Gastrocnemius medialis (tissue), 4 donors: ENCODE data around the gene BICRAL.

Source experiments
- POLR2A ChIP-seq, 2 donors: fragments of 450-650 bp; IDR thresholded peaks; one replicate each; pipeline ENCODE4 v1.6.1; 2017; ENCODE audit warnings: antibody characterized with exemption in 2 of 2, mild to moderate bottlenecking in 2 of 2, moderate library complexity in 2 of 2
- TF ChIP-seq, protein P1 (sequence below), 5 experiments: fragments of 450-650 bp in 3 of 5; fragments of 200-600 bp in 2 of 5; sonication (generic) in 2 of 5; IDR thresholded peaks in 4 of 5; conservative IDR thresholded peaks in 1 of 5; 1 replicate in 4 of 5; 2 replicates in 1 of 5; pipeline ENCODE4 v1.5.1; 2016 to 2019; ENCODE audit warnings: antibody characterized with exemption in 5 of 5, mild to moderate bottlenecking in 3 of 5, moderate library complexity in 3 of 5

GRCh38 chr6:42782689-42783176 lies 881 bp downstream of the BICRAL start:
- TF ChIP-seq, protein P1, sequence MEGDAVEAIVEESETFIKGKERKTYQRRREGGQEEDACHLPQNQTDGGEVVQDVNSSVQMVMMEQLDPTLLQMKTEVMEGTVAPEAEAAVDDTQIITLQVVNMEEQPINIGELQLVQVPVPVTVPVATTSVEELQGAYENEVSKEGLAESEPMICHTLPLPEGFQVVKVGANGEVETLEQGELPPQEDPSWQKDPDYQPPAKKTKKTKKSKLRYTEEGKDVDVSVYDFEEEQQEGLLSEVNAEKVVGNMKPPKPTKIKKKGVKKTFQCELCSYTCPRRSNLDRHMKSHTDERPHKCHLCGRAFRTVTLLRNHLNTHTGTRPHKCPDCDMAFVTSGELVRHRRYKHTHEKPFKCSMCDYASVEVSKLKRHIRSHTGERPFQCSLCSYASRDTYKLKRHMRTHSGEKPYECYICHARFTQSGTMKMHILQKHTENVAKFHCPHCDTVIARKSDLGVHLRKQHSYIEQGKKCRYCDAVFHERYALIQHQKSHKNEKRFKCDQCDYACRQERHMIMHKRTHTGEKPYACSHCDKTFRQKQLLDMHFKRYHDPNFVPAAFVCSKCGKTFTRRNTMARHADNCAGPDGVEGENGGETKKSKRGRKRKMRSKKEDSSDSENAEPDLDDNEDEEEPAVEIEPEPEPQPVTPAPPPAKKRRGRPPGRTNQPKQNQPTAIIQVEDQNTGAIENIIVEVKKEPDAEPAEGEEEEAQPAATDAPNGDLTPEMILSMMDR (IDR thresholded peaks at IDR 0.05 in 4 of 5, conservative IDR thresholded peaks at IDR 0.05 in 1 of 5): peak in 1 of 5 experiments; percentile 4
- TF ChIP-seq POLR2A (IDR thresholded peaks at IDR 0.05): peak; percentile 83 to 90
